ENCODE measurements around the gene CFC1.
"Not testable (repeated sequence)": the region's sequence is repeated elsewhere in the genome, so short reads cannot be mapped to it uniquely, and the experiment has no call there.

Gene CFC1

GRCh38 chr2:130599393-130599792, at the start of gene CFC1:
Gene CFC1, minus strand, starts transcription at chr2:130599575. Its CDS starts 288 bp downstream, at chr2:130599287.
- DNase-seq: not testable (repeated sequence)

- not testable (repeated sequence) for DNase-seq
Measured at GRCh38 chr2:130641688-130642087, 42.3 kb upstream of the CFC1 start.

- DNase-seq: not testable (repeated sequence)
Measured at GRCh38 chr2:130638973-130639372, 39.6 kb upstream of the CFC1 start.

GRCh38 chr2:130628784-130629475, 29.6 kb upstream of the CFC1 start:
- not testable (repeated sequence) for DNase-seq

GRCh38 chr2:130611140-130611539, 11.8 kb upstream of the CFC1 start, which contains the start of gene POTEJ:
Gene POTEJ, plus strand, starts transcription at chr2:130611440. Its CDS starts 93 bp downstream, at chr2:130611533.
- DNase-seq: not testable (repeated sequence)

GRCh38 chr2:130610486-130610885, 11.1 kb upstream of the CFC1 start:
- DNase-seq: not testable (repeated sequence)

GRCh38 chr2:130609002-130609920, 9.9 kb upstream of the CFC1 start:
- not testable (repeated sequence) for DNase-seq

- DNase-seq: not testable (repeated sequence)
Measured at GRCh38 chr2:130608276-130609001, 9.1 kb upstream of the CFC1 start.

- not testable (repeated sequence) for DNase-seq
Measured at GRCh38 chr2:130601648-130602302, 2.4 kb upstream of the CFC1 start.

- not testable (repeated sequence) for DNase-seq
Measured at GRCh38 chr2:130599926-130600325, 551 bp upstream of the CFC1 start.

GRCh38 chr2:130598463-130598862, 912 bp downstream of the CFC1 start:
- not testable (repeated sequence) for DNase-seq

- DNase-seq: not testable (repeated sequence)
Measured at GRCh38 chr2:130597994-130598393, 1.4 kb downstream of the CFC1 start.

GRCh38 chr2:130596757-130597156, 2.6 kb downstream of the CFC1 start:
- not testable (repeated sequence) for DNase-seq

GRCh38 chr2:130594011-130594410, 5.4 kb downstream of the CFC1 start:
- DNase-seq: not testable (repeated sequence)

- not testable (repeated sequence) for DNase-seq
Measured at GRCh38 chr2:130592791-130593414, 6.5 kb downstream of the CFC1 start.

GRCh38 chr2:130590842-130591359, 8.5 kb downstream of the CFC1 start:
- DNase-seq: not testable (repeated sequence)

- not testable (repeated sequence) for DNase-seq
Measured at GRCh38 chr2:130590170-130590841, 9.1 kb downstream of the CFC1 start.

GRCh38 chr2:130588688-130589458, 10.5 kb downstream of the CFC1 start:
- not testable (repeated sequence) for DNase-seq

- DNase-seq: not testable (repeated sequence)
Measured at GRCh38 chr2:130584726-130585125, 14.6 kb downstream of the CFC1 start.

- not testable (repeated sequence) for DNase-seq
Measured at GRCh38 chr2:130583582-130583981, 15.8 kb downstream of the CFC1 start.

All from femur (tissue), 1 donor.